ENCODE data around the gene PTPRE.

- no peak for TF ChIP-seq TOX (CRISPR knock-in tag; IDR thresholded peaks at IDR 0.05; ENCODE audit: borderline replicate concordance)
- no peak for TF ChIP-seq ESRRG (CRISPR knock-in tag; IDR thresholded peaks at IDR 0.05)
- no peak for TF ChIP-seq PATZ1 (CRISPR knock-in tag; IDR thresholded peaks at IDR 0.05; ENCODE audit: borderline replicate concordance)
- no peak for TF ChIP-seq CREB5 (CRISPR knock-in tag; IDR thresholded peaks at IDR 0.05; ENCODE audit: low read depth)
- no peak for TF ChIP-seq BACH2 (CRISPR knock-in tag; IDR thresholded peaks at IDR 0.05; ENCODE audit: borderline replicate concordance)
- TF ChIP-seq OSR1 (CRISPR knock-in tag; IDR thresholded peaks at IDR 0.05) = no peak
- TF ChIP-seq ZNF565 (CRISPR knock-in tag; conservative IDR thresholded peaks at IDR 0.05; ENCODE audit: low read depth) = no peak
- TF ChIP-seq ZC3H10 (CRISPR knock-in tag; IDR thresholded peaks at IDR 0.05) = no peak
- no peak for TF ChIP-seq CSDC2 (CRISPR knock-in tag; IDR thresholded peaks at IDR 0.05)
- no peak for TF ChIP-seq POU6F1 (CRISPR knock-in tag; IDR thresholded peaks at IDR 0.05; ENCODE audit: borderline replicate concordance, low read depth)
- TF ChIP-seq ZFP3 (CRISPR knock-in tag; IDR thresholded peaks at IDR 0.05) = no peak
- no peak for TF ChIP-seq TSHZ2 (CRISPR knock-in tag; IDR thresholded peaks at IDR 0.05)
- no peak for TF ChIP-seq RARB (CRISPR knock-in tag; IDR thresholded peaks at IDR 0.05)
Measured at GRCh38 chr10:127966875-127967274, 60.0 kb downstream of the PTPRE start.

Measured in SK-N-SH treated with all-trans-retinoic acid at 6 μM for 48 hours (cell line).